Neural progenitor cell (in vitro differentiated cells): ENCODE measurements around the gene SDK1.

Source experiments
- CTCF ChIP-seq: fragments of 200-600 bp; sonication (generic); IDR thresholded peaks from 2 replicates; pipeline ENCODE4 v1.5.1; 2017; ENCODE audit warnings: antibody characterized with exemption, mild to moderate bottlenecking
- EZH2phosphoT487 ChIP-seq: fragments of 200-600 bp; sonication (generic); IDR thresholded peaks from 2 replicates; pipeline ENCODE4 v1.6.1; 2017; ENCODE audit warnings: antibody characterized with exemption

DNA sequence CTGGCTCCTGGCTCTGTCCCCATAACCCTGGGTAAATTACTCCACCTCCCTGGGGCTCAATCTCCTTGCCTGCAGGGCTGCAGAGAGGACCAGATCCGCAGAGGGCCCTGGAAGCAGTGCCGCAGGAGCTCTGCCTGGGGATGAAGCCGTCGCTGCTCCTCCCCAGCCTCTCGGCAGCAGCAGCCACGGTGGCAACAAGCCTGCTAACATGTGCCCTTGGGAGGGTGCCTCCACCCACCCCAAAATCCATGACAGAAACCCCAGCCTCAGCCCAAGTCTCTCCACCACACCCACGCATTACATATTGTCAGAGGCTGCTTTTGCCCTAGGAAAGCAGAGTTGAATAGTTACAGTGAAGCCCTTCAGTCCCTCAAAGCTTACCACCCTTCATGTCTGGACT lies 894.6 kb downstream of the SDK1 start:
- TF ChIP-seq EZH2phosphoT487 (no peak), CTCF (no peak)
